Endodermal cell (in vitro differentiated cells): Measurements from ENCODE around the gene TNFRSF14. TPM values are rescaled to one million over a fixed set of nuclear protein-coding genes. Genes with fewer than 3 reads are reported as not detected.

Experiments
- DNase-seq: peaks from one replicate; pipeline ENCODE4 v3.0.0-alpha.2; 2017
- H3K27ac ChIP-seq: 2 replicates; pipeline ENCODE4 v1.5.1; 2013; ENCODE audit warnings: mild to moderate bottlenecking, low read depth, low read length, moderate library complexity
- H3K27me3 ChIP-seq: 2 replicates; pipeline ENCODE4 v1.6.1; 2013; ENCODE audit warnings: mild to moderate bottlenecking, low read length, moderate library complexity; ENCODE audit not compliant: insufficient read depth, control insufficient read depth, poor library complexity, severe bottlenecking
- H3K36me3 ChIP-seq: 2 replicates; pipeline ENCODE4 v1.7.0; 2013; ENCODE audit warnings: mild to moderate bottlenecking, low read length, moderate library complexity; ENCODE audit not compliant: control insufficient read depth, insufficient read depth
- H3K4me1 ChIP-seq: one replicate; pipeline ENCODE4 v1.7.0; 2013; ENCODE audit warnings: low read length; ENCODE audit not compliant: control insufficient read depth, insufficient read depth
- H3K4me3 ChIP-seq: 2 replicates; pipeline ENCODE4 v1.5.1; 2013; ENCODE audit warnings: mild to moderate bottlenecking, low read length, moderate library complexity
- H3K9ac ChIP-seq: 2 replicates; pipeline ENCODE4 v1.6.1; 2013; ENCODE audit warnings: mild to moderate bottlenecking, low read length, moderate library complexity; ENCODE audit not compliant: poor library complexity, severe bottlenecking; ENCODE audit errors: extremely low read depth
- H3K9me3 ChIP-seq: 2 replicates; pipeline ENCODE4 v1.6.1; 2013; ENCODE audit warnings: mild to moderate bottlenecking, low read length, moderate library complexity; ENCODE audit not compliant: control insufficient read depth
- H3K27ac Mint-ChIP-seq: 2 replicates; pipeline ENCODE4 v1.8.0; 2020; ENCODE audit warnings: mixed read lengths
- H3K27me3 Mint-ChIP-seq: 2 replicates; pipeline ENCODE4 v1.8.0; 2021; ENCODE audit warnings: mild to moderate bottlenecking, mixed read lengths; ENCODE audit not compliant: insufficient read depth
- H3K36me3 Mint-ChIP-seq: 2 replicates; pipeline ENCODE4 v1.8.0; 2020; ENCODE audit warnings: low read depth, mixed read lengths
- H3K4me1 Mint-ChIP-seq: 2 replicates; pipeline ENCODE4 v1.8.0; 2020; ENCODE audit warnings: mixed read lengths
- H3K4me3 Mint-ChIP-seq: 2 replicates; pipeline ENCODE4 v1.8.0; 2020; ENCODE audit warnings: mild to moderate bottlenecking, moderate library complexity, mixed read lengths
- H3K9me3 Mint-ChIP-seq: 2 replicates; pipeline ENCODE4 v1.8.0; 2020; ENCODE audit warnings: mild to moderate bottlenecking, mixed read lengths
- CTCF ChIP-seq: fragments of 200-600 bp; sonication (generic); conservative IDR thresholded peaks from 2 replicates; pipeline ENCODE4 v1.5.0; 2021; ENCODE audit warnings: antibody characterized with exemption, mild to moderate bottlenecking
- WGBS, 2 experiments: methylation state at CpG; one replicate each; pipeline versions ENCODE4 v1.1.5 to v1.1.7; 2013; ENCODE audit warnings: missing lambda C conversion rate in 2 of 2, mixed read lengths in 1 of 2; ENCODE audit not compliant: insufficient coverage in 1 of 2, insufficient read length in 1 of 2; 5-methylcytosine and 5-hydroxymethylcytosine counted together
- total RNA-seq, 2 donors: library from RNA; stranded (reverse); fragmentation: NEBNext Ultra II Directional in 1 of 2; extraction: Animal tissue kit (Norgen Biotek cat#: 25700) in 1 of 2; gene quantifications; 2 replicates in 1 of 2; 3 replicates in 1 of 2; pipeline ENCODE4 v1.2.1, GENCODE V29; 2021

The TNFRSF14 gene
- total RNA-seq, 2 donors from 2014 or later = 0.29 to 0.46 TPM

GRCh38 chr1:2544093-2544874 is 11.9 kb upstream of the TNFRSF14 start:
- no peak for TF ChIP-seq CTCF
- Mint-ChIP-seq H3K4me3 (no peak overlapping the region), H3K27me3 (peaks cover 13% of the 10 kb centered on the region), H3K4me1 (no peaks in the 10 kb centered on the region), H3K9me3 (no peaks in the 10 kb centered on the region), H3K27ac (no peak overlapping the region), H3K36me3 (no peaks in the 10 kb centered on the region)
- DNase-seq = no peak
- no peaks in the 10 kb centered on the region for H3K9me3 ChIP-seq
- H3K9ac ChIP-seq = no peak overlapping the region
- no peaks in the 10 kb centered on the region for H3K36me3 ChIP-seq
- H3K27ac ChIP-seq = peak overlapping the region; percentile 94
- WGBS, 2 experiments = 70 to 86% methylated on average over 9 to 26 of the region's 26 CpGs
- no peak overlapping the region for H3K4me3 ChIP-seq
- H3K27me3 ChIP-seq = peaks cover 8% of the 10 kb centered on the region
- no peaks in the 10 kb centered on the region for H3K4me1 ChIP-seq

GRCh38 chr1:2544875-2545640 is 11.1 kb upstream of the TNFRSF14 start:
- Histone ChIP-seq H3K9me3 (no peaks in the 10 kb centered on the region), H3K9ac (no peak overlapping the region), H3K27me3 (peaks cover 8% of the 10 kb centered on the region), H3K4me3 (no peak overlapping the region), H3K4me1 (no peaks in the 10 kb centered on the region), H3K27ac (peak overlapping the region; percentile 94), H3K36me3 (no peaks in the 10 kb centered on the region)
- DNase-seq = peak; percentile 66
- Mint-ChIP-seq H3K4me1 (no peaks in the 10 kb centered on the region), H3K36me3 (no peaks in the 10 kb centered on the region), H3K27me3 (peaks cover 11% of the 10 kb centered on the region), H3K4me3 (no peak overlapping the region), H3K9me3 (no peaks in the 10 kb centered on the region), H3K27ac (no peak overlapping the region)
- WGBS, 2 experiments = 83 to 87% methylated on average over 10 to 19 of the region's 19 CpGs
- TF ChIP-seq CTCF = no peak

- Histone ChIP-seq H3K27ac (peak overlapping the region; percentile 94), H3K9me3 (no peaks in the 10 kb centered on the region), H3K27me3 (peaks cover 7% of the 10 kb centered on the region), H3K9ac (peak overlapping the region; percentile 57), H3K4me1 (no peaks in the 10 kb centered on the region), H3K36me3 (no peaks in the 10 kb centered on the region), H3K4me3 (peak overlapping the region; percentile 82)
- DNase-seq = peak; percentile 98
- Mint-ChIP-seq H3K27ac (no peak overlapping the region), H3K36me3 (no peaks in the 10 kb centered on the region), H3K4me3 (peak overlapping the region; percentile 60), H3K27me3 (peaks cover 11% of the 10 kb centered on the region), H3K4me1 (no peaks in the 10 kb centered on the region), H3K9me3 (no peaks in the 10 kb centered on the region)
- no peak for TF ChIP-seq CTCF
- 2 to 5% methylated on average over 11 to 33 of the region's 43 CpGs for WGBS, 2 experiments
Observed at GRCh38 chr1:2545754-2546514, 10.2 kb upstream of the TNFRSF14 start.
